Measurements from ENCODE around the gene PELI2. TPM values are rescaled to one million over a fixed set of nuclear protein-coding genes. Genes with fewer than 3 reads are reported as not detected.

PELI2 gene
- total and polyA plus RNA-seq, 2 donors (not counting 1 experiment from before 2014, with no cell fraction given) = 15.5 to 29.2 TPM

- Histone ChIP-seq H3K27me3 (ENCODE audit: control insufficient read depth, insufficient read depth, low read length) (no peaks in the 10 kb centered on the region), H3K27ac (ENCODE audit: insufficient read depth, low read length) (no peak overlapping the region), H3K4me3 (replicated peaks in 1 of 4; ENCODE audit: control extremely low read depth in 1 of 4, insufficient read depth in 1 of 4, low read depth in 3 of 4, low read length in 4 of 4) (no peak overlapping the region), H3K79me2 (ENCODE audit: control insufficient read depth, insufficient read depth, low read length) (peaks cover 2% of the 10 kb centered on the region), H3K4me2 (ENCODE audit: extremely low read depth, insufficient read depth, low read length) (no peak overlapping the region), H2AFZ (ENCODE audit: low read length) (no peak overlapping the region), H4K20me1 (ENCODE audit: control insufficient read depth, extremely low read depth, insufficient read depth, low read length) (no peaks in the 10 kb centered on the region), H3K4me1 (ENCODE audit: control insufficient read depth, extremely low read depth, insufficient read depth, low read length) (peaks cover 20% of the 10 kb centered on the region), H3K9ac (ENCODE audit: insufficient read depth, low read length) (no peak overlapping the region), H3K9me3 (ENCODE audit: control insufficient read depth, insufficient read depth, low read depth, low read length) (no peaks in the 10 kb centered on the region), H3K36me3 (ENCODE audit: control insufficient read depth, insufficient read depth, low read length) (no peaks in the 10 kb centered on the region)
- no peak for TF ChIP-seq EZH2 (IDR thresholded peaks at IDR 0.05; ENCODE audit: low read length, missing control alignments)
- TF ChIP-seq CTCF (conservative IDR thresholded peaks at IDR 0.05 in 1 of 2, IDR thresholded peaks at IDR 0.05 in 1 of 2; ENCODE audit: low read depth in 1 of 2, low read length in 2 of 2) = no peak
- no peak for DNase-seq (ENCODE audit: low read depth in 2 of 2)
These were observed 78.9 kb downstream of the PELI2 start for GRCh38 chr14:56197150-56197549.

- H3K27me3 ChIP-seq (ENCODE audit: control insufficient read depth, insufficient read depth, low read length) = no peaks in the 10 kb centered on the region
- H3K27ac ChIP-seq (ENCODE audit: insufficient read depth, low read length) = peak overlapping the region; percentile 19
- no peak for TF ChIP-seq CTCF (conservative IDR thresholded peaks at IDR 0.05 in 1 of 2, IDR thresholded peaks at IDR 0.05 in 1 of 2; ENCODE audit: low read depth in 1 of 2, low read length in 2 of 2)
- TF ChIP-seq EZH2 (IDR thresholded peaks at IDR 0.05; ENCODE audit: low read length, missing control alignments) = no peak
- no peak for DNase-seq (ENCODE audit: low read depth in 2 of 2)
- no peak overlapping the region for H3K4me2 ChIP-seq (ENCODE audit: extremely low read depth, insufficient read depth, low read length)
- H3K9ac ChIP-seq (ENCODE audit: insufficient read depth, low read length) = no peak overlapping the region
- peaks cover 20% of the 10 kb centered on the region for H3K4me1 ChIP-seq (ENCODE audit: control insufficient read depth, extremely low read depth, insufficient read depth, low read length)
- H3K79me2 ChIP-seq (ENCODE audit: control insufficient read depth, insufficient read depth, low read length) = peaks cover 2% of the 10 kb centered on the region
- no peaks in the 10 kb centered on the region for H4K20me1 ChIP-seq (ENCODE audit: control insufficient read depth, extremely low read depth, insufficient read depth, low read length)
- no peak overlapping the region for H3K4me3 ChIP-seq (replicated peaks in 1 of 4; ENCODE audit: control extremely low read depth in 1 of 4, insufficient read depth in 1 of 4, low read depth in 3 of 4, low read length in 4 of 4)
- H3K36me3 ChIP-seq (ENCODE audit: control insufficient read depth, insufficient read depth, low read length) = no peaks in the 10 kb centered on the region
- H3K9me3 ChIP-seq (ENCODE audit: control insufficient read depth, insufficient read depth, low read depth, low read length) = no peaks in the 10 kb centered on the region
- no peak overlapping the region for H2AFZ ChIP-seq (ENCODE audit: low read length)
These were observed 80.2 kb downstream of the PELI2 start for GRCh38 chr14:56198438-56198837.

- Histone ChIP-seq H3K9me3 (ENCODE audit: control insufficient read depth, insufficient read depth, low read depth, low read length) (no peaks in the 10 kb centered on the region), H3K4me3 (replicated peaks in 1 of 4; ENCODE audit: control extremely low read depth in 1 of 4, insufficient read depth in 1 of 4, low read depth in 3 of 4, low read length in 4 of 4) (peak overlapping the region in 2 of 4 experiments; percentile 11 to 23), H3K4me1 (ENCODE audit: control insufficient read depth, extremely low read depth, insufficient read depth, low read length) (peaks cover 20% of the 10 kb centered on the region), H3K36me3 (ENCODE audit: control insufficient read depth, insufficient read depth, low read length) (no peaks in the 10 kb centered on the region), H4K20me1 (ENCODE audit: control insufficient read depth, extremely low read depth, insufficient read depth, low read length) (no peaks in the 10 kb centered on the region), H3K4me2 (ENCODE audit: extremely low read depth, insufficient read depth, low read length) (peak overlapping the region; percentile 60), H3K9ac (ENCODE audit: insufficient read depth, low read length) (peak overlapping the region; percentile 28), H3K27me3 (ENCODE audit: control insufficient read depth, insufficient read depth, low read length) (no peaks in the 10 kb centered on the region), H3K79me2 (ENCODE audit: control insufficient read depth, insufficient read depth, low read length) (peaks cover 2% of the 10 kb centered on the region), H3K27ac (ENCODE audit: insufficient read depth, low read length) (peak overlapping the region; percentile 69), H2AFZ (ENCODE audit: low read length) (no peak overlapping the region)
- peak; percentile 98 to 99 for DNase-seq (ENCODE audit: low read depth in 2 of 2)
- TF ChIP-seq EZH2 (IDR thresholded peaks at IDR 0.05; ENCODE audit: low read length, missing control alignments) (no peak), CTCF (conservative IDR thresholded peaks at IDR 0.05 in 1 of 2, IDR thresholded peaks at IDR 0.05 in 1 of 2; ENCODE audit: low read depth in 1 of 2, low read length in 2 of 2) (no peak)
These were observed 81.1 kb downstream of the PELI2 start for GRCh38 chr14:56199095-56199981.
